GM13976 (cell line): ENCODE results near the gene ANP32A.
A peak's percentile ranks its signal among the peaks of the same experiment; 100 is the strongest.

Experiments used
- DNase-seq: peaks from one replicate; pipeline ENCODE4 v3.0.0; 2012; ENCODE audit warnings: low spot score
- in situ Hi-C: fragments of 300-500 bp; cut with MboI; formaldehyde crosslinking; loops from one replicate; pipeline ENCODE4 v1.12.0; 2022; ENCODE audit warnings: low sequenced_read_pairs, mixed read lengths, inconsistent platforms; ENCODE audit not compliant: unreplicated experiment
- TF ChIP-seq, protein P1 (sequence below): IDR thresholded peaks from 2 replicates; pipeline ENCODE4 v1.5.1; 2012; ENCODE audit warnings: borderline replicate concordance, mild to moderate bottlenecking; ENCODE audit not compliant: insufficient read depth; ENCODE audit errors: extremely low read depth, missing control alignments, control extremely low read depth

ANP32A gene

DNA sequence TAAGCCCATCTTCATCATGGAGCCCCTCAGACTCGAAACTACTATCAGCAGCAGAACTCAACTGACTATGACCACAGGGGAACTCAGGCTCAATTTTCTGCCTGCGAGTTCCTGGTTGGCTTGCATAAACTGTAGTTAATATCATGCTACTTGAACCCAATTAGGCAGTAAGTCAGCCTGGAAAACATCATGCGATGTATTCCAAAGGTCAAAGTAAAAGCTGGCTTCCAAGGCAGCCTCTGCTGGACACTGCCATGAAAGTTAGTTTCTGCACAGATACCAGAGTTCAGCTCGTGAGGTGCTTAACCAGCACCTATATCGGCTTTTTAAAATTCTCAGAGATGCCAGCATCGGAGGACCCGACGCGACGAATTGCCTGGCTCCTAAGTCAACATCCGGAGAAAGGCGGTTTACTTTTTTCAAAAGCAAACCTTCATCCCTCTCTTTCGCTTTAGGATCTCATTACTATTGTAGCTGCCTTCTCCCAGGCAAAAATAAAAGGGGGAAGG, 3.8 kb downstream of the ANP32A start:
- TF ChIP-seq, protein P1, sequence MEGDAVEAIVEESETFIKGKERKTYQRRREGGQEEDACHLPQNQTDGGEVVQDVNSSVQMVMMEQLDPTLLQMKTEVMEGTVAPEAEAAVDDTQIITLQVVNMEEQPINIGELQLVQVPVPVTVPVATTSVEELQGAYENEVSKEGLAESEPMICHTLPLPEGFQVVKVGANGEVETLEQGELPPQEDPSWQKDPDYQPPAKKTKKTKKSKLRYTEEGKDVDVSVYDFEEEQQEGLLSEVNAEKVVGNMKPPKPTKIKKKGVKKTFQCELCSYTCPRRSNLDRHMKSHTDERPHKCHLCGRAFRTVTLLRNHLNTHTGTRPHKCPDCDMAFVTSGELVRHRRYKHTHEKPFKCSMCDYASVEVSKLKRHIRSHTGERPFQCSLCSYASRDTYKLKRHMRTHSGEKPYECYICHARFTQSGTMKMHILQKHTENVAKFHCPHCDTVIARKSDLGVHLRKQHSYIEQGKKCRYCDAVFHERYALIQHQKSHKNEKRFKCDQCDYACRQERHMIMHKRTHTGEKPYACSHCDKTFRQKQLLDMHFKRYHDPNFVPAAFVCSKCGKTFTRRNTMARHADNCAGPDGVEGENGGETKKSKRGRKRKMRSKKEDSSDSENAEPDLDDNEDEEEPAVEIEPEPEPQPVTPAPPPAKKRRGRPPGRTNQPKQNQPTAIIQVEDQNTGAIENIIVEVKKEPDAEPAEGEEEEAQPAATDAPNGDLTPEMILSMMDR = no peak
- DNase-seq = peak; percentile 22
- in situ Hi-C loops = no loop called here

- in situ Hi-C loops = no loop called here
- DNase-seq = no peak
- TF ChIP-seq, protein P1 = no peak
Observed at GRCh38 chr15:68816158-68816557, 4.5 kb downstream of the ANP32A start.

- in situ Hi-C loops = no loop called here
- TF ChIP-seq, protein P1 = no peak
- DNase-seq = no peak
Observed at GRCh38 chr15:68815598-68815997, 5.1 kb downstream of the ANP32A start.

GRCh38 chr15:68814596-68814995, 6.1 kb downstream of the ANP32A start:
- TF ChIP-seq, protein P1 = no peak
- no peak for DNase-seq
- in situ Hi-C loops = no loop called here

DNA sequence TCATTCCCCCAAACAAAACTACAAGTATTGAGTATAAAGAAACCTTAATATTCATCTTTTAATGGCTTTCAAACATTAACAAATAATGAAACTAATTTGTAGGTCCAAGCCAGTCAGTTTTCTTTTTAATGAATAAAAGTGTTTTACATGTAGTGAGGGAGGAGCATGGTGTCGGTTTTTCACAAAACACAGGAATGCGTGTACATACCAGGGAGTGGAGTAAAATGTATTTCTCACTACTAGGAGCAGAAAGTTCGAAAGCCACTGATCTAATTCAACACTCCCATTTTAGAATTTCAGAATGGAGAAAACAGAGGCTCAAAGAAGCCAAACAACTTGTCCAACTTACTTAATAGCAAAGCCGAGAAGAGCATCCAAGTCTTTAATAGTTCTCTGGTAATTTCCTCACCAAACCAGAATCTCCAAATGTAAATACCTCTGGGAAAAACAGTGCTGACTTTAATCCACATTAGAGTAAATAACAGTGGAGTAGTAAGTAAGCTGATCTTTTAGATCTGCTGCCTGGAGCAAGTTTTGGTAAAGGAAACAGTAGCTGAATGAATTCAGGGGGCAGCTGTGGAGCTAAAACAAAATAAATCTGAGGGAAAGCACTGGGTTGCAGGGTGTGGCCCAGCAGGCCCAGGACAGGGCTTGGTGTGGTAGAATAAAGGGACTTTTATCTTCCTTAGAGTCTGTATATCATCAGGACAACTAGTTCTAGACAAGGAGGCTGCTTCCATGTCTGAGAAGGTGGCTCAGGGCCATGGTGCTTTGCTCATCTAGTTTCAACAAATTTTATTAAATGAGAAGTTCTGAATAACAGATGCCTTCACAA, 7.9 kb downstream of the ANP32A start:
- TF ChIP-seq, protein P1 = no peak
- no peak for DNase-seq
- in situ Hi-C loops = no loop called here

DNA sequence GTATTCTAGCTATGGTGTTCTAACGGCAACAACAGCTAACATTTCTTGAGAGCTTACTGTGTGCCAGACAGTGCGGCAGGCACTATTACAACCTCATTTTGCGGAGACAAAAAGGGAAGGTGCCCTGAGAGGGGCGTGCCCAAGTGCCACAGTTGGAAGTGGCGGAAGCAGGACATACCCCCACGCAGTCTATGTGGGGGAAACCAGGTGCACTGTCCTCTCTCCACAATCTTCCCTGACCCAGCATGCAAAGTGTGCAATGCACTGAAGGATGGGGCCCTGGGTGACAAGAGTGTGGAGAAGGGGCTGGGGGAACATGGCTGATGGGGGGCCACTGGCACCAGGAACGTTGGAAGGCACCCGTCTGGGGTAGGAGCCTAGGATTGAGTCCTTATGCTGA, 8.6 kb downstream of the ANP32A start:
- no peak for DNase-seq
- in situ Hi-C loops = no loop called here
- TF ChIP-seq, protein P1 = no peak
